Renal pelvis (tissue), 12 donors: Measurements from ENCODE around the gene CCNH. TPM values are rescaled to one million over a fixed set of nuclear protein-coding genes. Genes with fewer than 3 reads are reported as not detected.

Experiments used
- DNase-seq: peaks from one replicate; pipeline ENCODE4 v3.0.0-alpha.2; 2013
- long read RNA-seq, 16 experiments: transcript quantifications; one replicate each; lab custom pipeline, GENCODE V29; 2026
- polyA plus RNA-seq, 3 donors: library from polyadenylated mRNA; unstranded; fragments of 120-200 nt; gene quantifications; one replicate each; pipeline ENCODE4 v1.2.1, GENCODE V29; 2013; ENCODE audit not compliant: insufficient read length in 3 of 3

CCNH gene
- polyA plus RNA-seq, result 10 to 100 TPM; 44.1 to 49.9 (median 46.8) TPM
- long read RNA-seq, donor 1, transcript CCNH-201 (9 exons, 1,378 nt), result major isoform, 12 of 16 reads
- long read RNA-seq, donor 1, partial matches to known transcripts, result 0 of 16 reads
- long read RNA-seq, donor 1, other reads (novel, unspliced or antisense), result 0 of 16 reads
- long read RNA-seq, donor 2, transcript CCNH-201 (9 exons, 1,378 nt), result major isoform, 13 of 15 reads
- long read RNA-seq, donor 2, partial matches to known transcripts, result 0 of 15 reads
- long read RNA-seq, donor 2, other reads (novel, unspliced or antisense), result 0 of 15 reads
- long read RNA-seq, donor 3, transcript CCNH-201 (9 exons, 1,378 nt), result major isoform, 7 of 66 reads
- long read RNA-seq, donor 3, partial matches to known transcripts, result 49 of 66 reads
- long read RNA-seq, donor 3, other reads (novel, unspliced or antisense), result 6 of 66 reads
- long read RNA-seq, donor 4, transcript CCNH-201 (9 exons, 1,378 nt), result major isoform, 13 of 23 reads
- long read RNA-seq, donor 4, partial matches to known transcripts, result 6 of 23 reads
- long read RNA-seq, donor 4, other reads (novel, unspliced or antisense), result 0 of 23 reads
- long read RNA-seq, donor 5, transcript CCNH-201 (9 exons, 1,378 nt), result major isoform, 7 of 10 reads
- long read RNA-seq, donor 5, partial matches to known transcripts, result 0 of 10 reads
- long read RNA-seq, donor 5, other reads (novel, unspliced or antisense), result 0 of 10 reads
- long read RNA-seq, donor 6, transcript CCNH-201 (9 exons, 1,378 nt), result major isoform, 9 of 17 reads
- long read RNA-seq, donor 6, partial matches to known transcripts, result 5 of 17 reads
- long read RNA-seq, donor 6, other reads (novel, unspliced or antisense), result 0 of 17 reads
- long read RNA-seq, donor 7, transcript CCNH-201 (9 exons, 1,378 nt), result major isoform, 13 of 35 reads
- long read RNA-seq, donor 7, partial matches to known transcripts, result 16 of 35 reads
- long read RNA-seq, donor 7, other reads (novel, unspliced or antisense), result 0 of 35 reads
- long read RNA-seq, donor 8, partial matches to known transcripts, result 23 of 29 reads
- long read RNA-seq, donor 8, other reads (novel, unspliced or antisense), result 0 of 29 reads
- long read RNA-seq, donor 9, transcript CCNH-201 (9 exons, 1,378 nt), result major isoform, 11 of 11 reads
- long read RNA-seq, donor 9, partial matches to known transcripts, result 0 of 11 reads
- long read RNA-seq, donor 9, other reads (novel, unspliced or antisense), result 0 of 11 reads
- long read RNA-seq, donor 10, transcript CCNH-201 (9 exons, 1,378 nt), result major isoform, 13 of 21 reads
- long read RNA-seq, donor 10, partial matches to known transcripts, result 0 of 21 reads
- long read RNA-seq, donor 10, other reads (novel, unspliced or antisense), result 0 of 21 reads
- long read RNA-seq, donor 11, transcript CCNH-201 (9 exons, 1,378 nt), result major isoform, 6 of 9 reads
- long read RNA-seq, donor 11, partial matches to known transcripts, result 0 of 9 reads
- long read RNA-seq, donor 11, other reads (novel, unspliced or antisense), result 0 of 9 reads
- long read RNA-seq, donor 12, transcript CCNH-201 (9 exons, 1,378 nt), result major isoform, 14 of 26 reads
- long read RNA-seq, donor 12, partial matches to known transcripts, result 7 of 26 reads
- long read RNA-seq, donor 12, other reads (novel, unspliced or antisense), result 0 of 26 reads
- long read RNA-seq, donor 13, partial matches to known transcripts, result 14 of 23 reads
- long read RNA-seq, donor 13, other reads (novel, unspliced or antisense), result 0 of 23 reads
- long read RNA-seq, donor 14, transcript CCNH-201 (9 exons, 1,378 nt), result major isoform, 17 of 39 reads
- long read RNA-seq, donor 14, partial matches to known transcripts, result 21 of 39 reads
- long read RNA-seq, donor 14, other reads (novel, unspliced or antisense), result 0 of 39 reads
- long read RNA-seq, donor 15, transcript CCNH-201 (9 exons, 1,378 nt), result major isoform, 15 of 27 reads
- long read RNA-seq, donor 15, partial matches to known transcripts, result 6 of 27 reads
- long read RNA-seq, donor 15, other reads (novel, unspliced or antisense), result 0 of 27 reads
- long read RNA-seq, donor 16, transcript CCNH-201 (9 exons, 1,378 nt), result major isoform, 13 of 27 reads
- long read RNA-seq, donor 16, partial matches to known transcripts, result 9 of 27 reads
- long read RNA-seq, donor 16, other reads (novel, unspliced or antisense), result 0 of 27 reads

- DNase-seq, result peak; percentile 98
These were observed at the start of gene CCNH for GRCh38 chr5:87412630-87413342. TSS of gene CCNH (minus strand) at chr5:87412930. CDS start at chr5:87412794, 136 bp downstream.

DNA sequence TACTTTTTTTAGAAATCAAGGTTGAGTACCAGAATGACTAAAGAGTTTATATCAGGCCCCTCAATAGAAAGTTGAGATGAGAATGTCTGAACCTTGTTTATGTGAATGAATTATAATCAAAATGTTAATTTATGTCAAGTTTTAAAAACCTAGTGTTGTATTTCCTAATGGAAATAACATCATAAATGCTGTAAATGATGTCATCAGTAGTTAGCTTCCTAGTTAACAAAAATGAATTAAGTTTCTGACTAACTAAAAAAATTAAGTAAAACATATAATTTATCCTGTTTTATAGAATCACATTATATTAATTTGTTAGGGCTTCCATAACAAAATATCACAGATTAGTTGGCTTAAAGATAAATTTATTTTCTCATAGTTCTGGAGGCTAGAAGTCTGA, 45.0 kb upstream of the CCNH start:
- DNase-seq, result no peak

DNA sequence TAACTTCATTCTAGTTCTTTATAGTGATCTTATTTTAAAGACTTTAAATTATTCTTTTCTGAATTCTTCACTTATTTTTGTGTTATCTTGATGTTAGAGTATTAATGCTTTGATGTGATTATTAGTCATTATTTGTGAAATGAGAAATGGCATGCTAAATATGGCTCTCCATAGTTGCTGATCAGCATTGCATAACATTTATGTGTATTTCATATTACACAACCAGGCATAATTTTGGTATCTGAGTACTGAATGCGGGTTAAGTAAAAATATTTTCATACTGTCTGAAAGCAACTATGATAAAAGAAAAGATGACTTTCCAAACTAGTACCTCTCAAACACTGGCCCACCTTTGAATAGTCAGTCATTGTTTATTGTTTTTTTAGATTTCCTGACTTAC, 41.1 kb upstream of the CCNH start:
- no peak for DNase-seq

GRCh38 chr5:87452837-87453236, 40.1 kb upstream of the CCNH start:
- DNase-seq, result no peak

DNA sequence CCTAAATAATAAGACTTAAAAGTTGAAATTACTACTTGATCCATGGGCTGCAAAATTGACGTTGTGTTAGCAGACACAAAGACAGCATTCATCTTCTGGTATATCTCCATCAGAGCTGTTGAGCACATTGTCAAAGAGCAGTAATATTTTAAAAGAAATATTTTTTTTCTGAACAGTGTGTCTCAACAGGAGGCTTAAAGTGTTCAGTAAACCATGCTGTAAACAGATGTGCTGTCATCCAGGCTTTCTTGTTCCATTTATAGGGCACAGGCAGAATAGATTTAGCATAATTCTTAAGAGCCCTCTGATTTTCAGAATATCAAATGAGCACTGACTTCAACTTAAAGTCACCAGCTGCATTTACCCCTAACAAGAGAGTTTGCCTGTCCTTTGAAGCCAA, 29.7 kb upstream of the CCNH start:
- no peak for DNase-seq

GRCh38 chr5:87438231-87438630, 25.5 kb upstream of the CCNH start:
- DNase-seq, result no peak

GRCh38 chr5:87437724-87438123, 25.0 kb upstream of the CCNH start:
- no peak for DNase-seq

- no peak for DNase-seq
These were observed 22.5 kb upstream of the CCNH start for GRCh38 chr5:87435144-87435694.

DNA sequence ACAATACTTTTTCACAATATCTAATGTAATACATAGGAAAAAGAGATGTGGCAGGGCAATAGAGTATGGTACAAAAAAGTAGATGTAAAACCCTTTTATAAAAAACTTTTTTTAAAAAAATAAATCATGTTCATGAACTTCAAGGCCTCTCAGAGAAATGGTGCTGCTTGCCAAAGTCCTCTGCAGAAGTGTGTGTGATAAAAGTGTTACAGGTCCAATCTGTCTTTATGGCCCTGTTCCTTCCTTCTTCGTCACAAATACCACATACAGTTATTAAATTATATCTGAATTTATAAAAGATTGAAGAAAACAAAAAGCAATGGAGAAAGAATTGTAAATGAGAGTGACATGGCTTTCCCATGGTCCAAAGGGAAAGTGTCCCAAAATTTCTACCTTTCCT, 21.7 kb upstream of the CCNH start:
- no peak for DNase-seq

GRCh38 chr5:87433945-87434344, 21.2 kb upstream of the CCNH start:
- no peak for DNase-seq

DNA sequence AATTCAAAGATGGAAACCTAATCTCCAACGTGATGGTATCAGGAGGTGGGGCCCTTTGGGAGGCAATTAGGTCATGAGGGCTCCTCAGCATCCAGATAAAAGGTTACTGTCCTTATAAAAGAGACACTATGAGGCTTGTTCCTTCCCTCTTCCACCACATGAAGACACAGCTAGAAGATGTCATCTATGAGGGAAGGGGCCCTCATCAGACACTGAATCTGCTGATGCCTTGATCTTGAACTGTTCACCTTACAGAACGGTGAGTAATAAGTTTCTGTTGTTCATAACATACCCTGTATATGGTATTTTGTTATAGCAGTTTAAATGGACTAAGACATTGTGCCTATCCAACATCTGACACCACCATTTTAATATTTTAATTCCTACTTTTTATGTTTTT, 19.7 kb upstream of the CCNH start:
- DNase-seq, result no peak

- no peak for DNase-seq
These were observed 18.2 kb upstream of the CCNH start for GRCh38 chr5:87430863-87431457.

GRCh38 chr5:87423755-87424154, 11.0 kb upstream of the CCNH start:
- DNase-seq, result no peak

- no peak for DNase-seq
These were observed 8.6 kb upstream of the CCNH start for GRCh38 chr5:87421307-87421706.

DNA sequence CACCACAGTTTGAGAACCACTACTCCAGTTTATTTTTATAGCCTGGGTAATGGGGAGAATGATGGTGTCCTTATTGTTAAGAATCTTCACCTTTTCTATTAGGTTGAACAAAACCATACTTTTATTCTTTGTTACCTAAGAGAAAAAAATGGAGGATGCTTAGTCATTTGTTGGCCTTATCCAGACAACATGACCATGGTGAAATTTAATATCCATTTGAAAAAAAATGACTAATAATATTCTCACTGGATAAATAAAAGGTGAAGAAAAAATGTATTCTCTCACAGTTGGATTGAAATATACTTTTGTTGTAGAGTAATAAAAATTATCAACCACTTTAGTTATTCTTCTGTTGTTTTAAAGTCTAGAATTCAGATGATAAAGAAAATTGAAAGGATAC, 5.8 kb upstream of the CCNH start:
- DNase-seq, result no peak

DNA sequence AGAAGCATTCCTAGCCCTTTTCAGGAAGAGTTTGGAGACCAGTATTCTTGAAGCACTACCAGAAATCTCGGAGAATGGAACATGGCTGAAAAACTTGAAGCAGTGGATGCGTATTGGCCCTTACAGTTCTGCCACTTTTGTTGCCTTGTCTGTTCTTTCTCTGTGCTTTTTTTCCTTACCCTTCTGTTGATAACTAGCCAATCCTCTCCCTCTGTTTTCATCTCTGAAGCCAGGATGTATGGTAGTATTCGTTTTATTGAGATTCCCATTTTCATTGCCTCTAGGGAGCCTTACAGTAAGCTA, 564 bp upstream of the CCNH start:
- DNase-seq, result peak; percentile 17

GRCh38 chr5:87411973-87412629, 629 bp downstream of the CCNH start:
- DNase-seq, result peak; percentile 34

GRCh38 chr5:87411586-87411972, 1.2 kb downstream of the CCNH start:
- DNase-seq, result no peak
